GF-D8 (cell line): ENCODE measurements around the gene MRGPRX4.

Experiments
- DNase-seq: peaks from one replicate; lab custom pipeline; 2025; lab: John Stamatoyannopoulos, UW

Gene MRGPRX4

DNA sequence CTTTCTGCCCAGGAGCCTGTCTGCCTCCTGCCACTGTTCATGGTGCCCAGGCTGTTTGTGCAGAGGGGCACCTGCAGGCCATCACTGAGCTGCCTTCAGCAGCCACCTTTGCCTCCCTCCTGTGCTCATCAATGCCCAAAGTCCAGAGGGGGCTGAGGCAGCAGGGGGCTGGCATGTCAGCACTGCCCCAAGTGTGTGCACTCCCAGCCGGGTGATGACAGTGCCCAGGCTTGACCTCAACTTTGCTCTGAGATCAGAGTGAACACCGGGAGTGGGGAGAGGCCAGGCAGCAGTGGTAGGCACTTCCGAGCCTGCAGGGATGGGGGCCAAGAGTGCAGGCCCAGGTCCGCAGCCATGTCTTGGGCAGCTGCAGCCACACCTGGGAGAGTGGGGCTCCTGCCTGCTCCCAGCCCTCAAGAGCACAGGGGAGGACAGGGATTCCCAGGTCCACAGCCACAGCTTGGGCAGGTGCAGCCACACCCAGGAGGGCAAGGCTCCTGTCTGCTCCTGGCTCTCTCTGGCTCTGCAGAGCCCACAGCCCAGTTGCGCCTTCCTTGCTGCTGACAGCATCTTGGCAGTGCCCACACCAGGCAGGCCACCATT is 48.7 kb downstream of the MRGPRX4 start:
- DNase-seq: no peak

DNA sequence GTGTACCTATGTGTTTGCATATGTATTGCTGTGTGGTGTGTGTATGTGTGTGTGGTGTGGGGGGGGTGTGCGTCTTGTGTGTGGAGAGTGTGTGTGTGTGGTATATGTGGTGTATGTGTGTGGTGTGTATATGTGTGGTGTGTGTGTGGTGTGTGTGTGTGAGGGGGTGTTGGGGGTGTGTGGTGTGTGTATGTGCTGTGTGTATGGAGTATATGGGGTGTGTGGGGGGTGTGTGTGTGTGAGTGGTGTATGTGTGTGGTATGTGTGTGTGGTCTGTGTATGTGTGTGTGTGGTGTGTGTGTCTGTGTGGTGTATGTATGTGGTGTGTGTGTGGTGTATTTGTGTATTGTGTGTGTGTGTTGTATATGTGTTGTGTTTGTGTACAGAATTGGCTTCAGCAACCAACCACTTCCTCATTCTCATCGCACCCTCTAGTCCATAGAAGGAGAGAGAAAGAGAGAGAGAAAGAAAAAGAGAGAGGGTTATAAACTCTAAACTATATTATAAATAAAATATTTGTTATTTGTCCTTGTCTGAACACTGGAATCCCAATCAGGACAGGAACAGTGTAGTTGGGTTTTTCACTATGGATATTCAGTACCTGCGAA is 50.3 kb downstream of the MRGPRX4 start:
- no peak for DNase-seq
